A673 (cell line): ENCODE measurements around the gene LRRC2. TPM values are rescaled to one million over a fixed set of nuclear protein-coding genes. Genes with fewer than 3 reads are reported as not detected.
"Not testable (repeated sequence)": the region's sequence is repeated elsewhere in the genome, so short reads cannot be mapped to it uniquely, and the experiment has no call there.

Experiments used
- BruUV-seq: library from RNA; stranded (reverse); fragments of 400-500 nt; replicated peaks from 2 replicates; lab custom pipeline; 2021; lab: Mats Ljungman, UMichigan
- CTCF ChIA-PET: fragments of 300-600 bp; sonication (Branson Sonifier 250); formaldehyde crosslinking; loops from one replicate; lab custom pipeline; 2022; ENCODE audit warnings: antibody characterized with exemption; lab: Charles Lee
- POLR2A ChIA-PET: fragments of 300-600 bp; sonication (Branson Sonifier 250); formaldehyde crosslinking; loops from one replicate; lab custom pipeline; 2022; ENCODE audit warnings: antibody characterized with exemption; ENCODE audit not compliant: low non-redundant PET; lab: Charles Lee
- DNase-seq: peaks from one replicate; pipeline ENCODE4 v3.0.0-alpha.2; 2015; ENCODE audit warnings: low spot score
- H3K27ac ChIP-seq: fragments of 200-600 bp; sonication (generic); 2 replicates; pipeline ENCODE4 v1.5.1; 2016; ENCODE audit warnings: mixed run types, low read depth, mild to moderate bottlenecking, mixed read lengths, antibody characterized with exemption, low read length; ENCODE audit not compliant: poor library complexity, severe bottlenecking
- H3K27me3 ChIP-seq: fragments of 200-600 bp; sonication (generic); replicated peaks from 2 replicates; pipeline ENCODE4 v1.6.1; 2017; ENCODE audit warnings: mixed run types, low read depth, mild to moderate bottlenecking, mixed read lengths, antibody characterized with exemption, low read length; ENCODE audit not compliant: insufficient read depth, poor library complexity
- H3K36me3 ChIP-seq: fragments of 200-600 bp; sonication (generic); 2 replicates; pipeline ENCODE4 v1.6.1; 2016; ENCODE audit warnings: mixed run types, mild to moderate bottlenecking, mixed read lengths, antibody characterized with exemption, low read length; ENCODE audit not compliant: insufficient read depth, poor library complexity, severe bottlenecking
- H3K4me1 ChIP-seq: fragments of 200-600 bp; sonication (generic); 2 replicates; pipeline ENCODE4 v1.6.1; 2017; ENCODE audit warnings: mixed run types, mild to moderate bottlenecking, mixed read lengths, antibody characterized with exemption, low read length; ENCODE audit not compliant: insufficient read depth, poor library complexity, severe bottlenecking
- H3K4me3 ChIP-seq: fragments of 200-600 bp; sonication (generic); 2 replicates; pipeline ENCODE4 v1.5.1; 2016; ENCODE audit warnings: low read depth, mixed run types, mild to moderate bottlenecking, mixed read lengths, low read length; ENCODE audit not compliant: poor library complexity, severe bottlenecking
- H3K9me3 ChIP-seq: fragments of 200-600 bp; sonication (generic); 2 replicates; pipeline ENCODE4 v1.6.1; 2016; ENCODE audit warnings: mixed run types, low read depth, mild to moderate bottlenecking, mixed read lengths, antibody characterized with exemption, low read length; ENCODE audit not compliant: poor library complexity, severe bottlenecking
- CTCF ChIP-seq: fragments of 300-800, 200-600 bp; sonication (generic); conservative IDR thresholded peaks from 2 replicates; pipeline ENCODE4 v1.5.1; 2017; ENCODE audit warnings: low read depth, mild to moderate bottlenecking, antibody characterized with exemption, low read length, moderate library complexity, mixed read lengths
- EZH2 ChIP-seq: fragments of 200-600 bp; sonication (generic); IDR thresholded peaks from 2 replicates; pipeline ENCODE4 v1.6.1; 2017; ENCODE audit warnings: borderline replicate concordance, low read depth, mild to moderate bottlenecking, mixed read lengths, antibody characterized with exemption, low read length; ENCODE audit not compliant: poor library complexity, severe bottlenecking
- intact Hi-C: fragments of 100-400 bp; cut with micrococcal nuclease; formaldehyde crosslinking; loops from one replicate; pipeline ENCODE4 v1.10.0; 2022; ENCODE audit not compliant: unreplicated experiment
- total RNA-seq: library from RNA; stranded (reverse); gene quantifications from 2 replicates; pipeline ENCODE4 v1.2.3, GENCODE V29; 2021

LRRC2 gene
- total RNA-seq, 1 experiment from 2014 or later = 0.28 TPM

DNA sequence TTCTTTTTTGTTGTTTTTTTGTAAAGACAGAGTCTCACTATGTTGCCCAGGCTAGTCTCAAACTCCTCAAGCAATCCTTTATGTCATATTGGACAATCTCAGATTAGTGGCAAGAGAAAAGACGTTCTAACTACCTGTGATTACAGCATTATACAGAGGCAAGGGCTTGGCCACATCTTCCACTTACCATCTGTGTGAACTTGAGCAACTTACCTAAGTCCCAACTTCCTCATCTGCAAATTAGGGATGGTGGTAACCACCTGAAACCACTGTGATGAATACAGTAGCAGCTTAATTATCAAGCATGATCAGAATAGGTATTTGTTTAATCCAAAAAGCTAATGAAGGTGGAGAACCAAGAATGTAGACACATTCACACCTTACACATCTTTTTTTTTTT is 16.1 kb downstream of the LRRC2 start:
- intact Hi-C loops = no loop called here
- Histone ChIP-seq H3K27me3 (no peaks in the 10 kb centered on the region), H3K27ac (no peak overlapping the region), H3K4me1 (no peaks in the 10 kb centered on the region), H3K36me3 (no peaks in the 10 kb centered on the region), H3K4me3 (no peak overlapping the region), H3K9me3 (no peaks in the 10 kb centered on the region)
- no peak for DNase-seq
- CTCF ChIA-PET = no interaction called here
- POLR2A ChIA-PET = no interaction called here
- no TSS peak for BruUV-seq
- TF ChIP-seq CTCF = no peak
- no peak for TF ChIP-seq EZH2

- no peaks in the 10 kb centered on the region for H3K4me1 ChIP-seq
- H3K4me3 ChIP-seq = no peak overlapping the region
- DNase-seq = no peak
- H3K9me3 ChIP-seq = no peaks in the 10 kb centered on the region
- H3K27me3 ChIP-seq = no peaks in the 10 kb centered on the region
- POLR2A ChIA-PET = no interaction called here
- H3K36me3 ChIP-seq = no peaks in the 10 kb centered on the region
- intact Hi-C loops = no loop called here
- no TSS peak for BruUV-seq
- no peak for TF ChIP-seq CTCF
- no peak for TF ChIP-seq EZH2
- CTCF ChIA-PET = no interaction called here
- H3K27ac ChIP-seq = no peak overlapping the region
These were observed 16.6 kb downstream of the LRRC2 start for GRCh38 chr3:46549408-46549904.

DNA sequence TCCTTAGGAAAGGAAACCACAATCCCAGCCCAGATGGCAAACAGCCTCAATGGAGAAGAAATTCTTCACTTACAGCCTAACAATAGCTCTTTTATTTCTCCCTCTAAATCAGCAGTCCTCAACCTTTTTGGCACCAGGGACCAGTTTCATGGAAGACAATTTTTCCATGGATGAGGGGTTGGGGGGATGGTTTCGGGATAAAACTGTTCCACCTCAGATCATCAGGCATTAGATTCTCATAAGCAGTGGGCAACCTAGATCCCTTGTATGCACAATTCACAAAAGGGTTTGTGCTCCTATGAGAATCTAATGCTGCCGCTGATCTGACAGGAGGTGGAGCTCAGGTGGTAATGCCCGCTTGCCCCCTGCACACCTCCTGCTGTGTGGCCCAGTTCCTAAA is 17.5 kb downstream of the LRRC2 start:
- H3K9me3 ChIP-seq = not testable (repeated sequence)

GRCh38 chr3:46546896-46547440 is 19.1 kb downstream of the LRRC2 start:
- intact Hi-C loops = no loop called here
- CTCF ChIA-PET = no interaction called here

More for the DNA sequence above, 17.5 kb downstream of the LRRC2 start:
- H3K4me1 ChIP-seq, BruUV-seq, H3K4me3 ChIP-seq, H3K27me3 ChIP-seq, H3K27ac ChIP-seq, DNase-seq, H3K36me3 ChIP-seq, POLR2A ChIA-PET, CTCF ChIA-PET, intact Hi-C loops: not testable (repeated sequence)

More at GRCh38 chr3:46546896-46547440, 19.1 kb downstream of the LRRC2 start:
- DNase-seq = no peak
- no peaks in the 10 kb centered on the region for H3K4me1 ChIP-seq
- BruUV-seq = no TSS peak
- TF ChIP-seq EZH2 (no peak), CTCF (no peak)
- no peaks in the 10 kb centered on the region for H3K36me3 ChIP-seq
- no peaks in the 10 kb centered on the region for H3K9me3 ChIP-seq
- H3K4me3 ChIP-seq = no peak overlapping the region
- no peak overlapping the region for H3K27ac ChIP-seq
- H3K27me3 ChIP-seq = no peaks in the 10 kb centered on the region
- POLR2A ChIA-PET = no interaction called here
